K562 (cell line): ENCODE measurements around the gene DPY30. TPM values are rescaled to one million over a fixed set of nuclear protein-coding genes. Genes with fewer than 3 reads are reported as not detected.
A peak's percentile ranks its signal among the peaks of the same experiment; 100 is the strongest.

Experiments used
- AFF4 ChIP-seq: sonication (generic); formaldehyde crosslinking; IDR thresholded peaks from 2 replicates; pipeline ENCODE4 v1.8.0; 2023; ENCODE audit warnings: mild to moderate bottlenecking, missing genetic modification reagents
- BCOR ChIP-seq: fragments of 450-650 bp; IDR thresholded peaks from 2 replicates; pipeline ENCODE4 v1.6.1; 2016
- CREB1 ChIP-seq, 2 experiments: sonication (generic) in 1 of 2; formaldehyde crosslinking in 1 of 2; IDR thresholded peaks; 2 replicates each; pipeline versions ENCODE4 v1.6.1 to v1.8.0; 2012 to 2022; ENCODE audit warnings: inconsistent platforms in 1 of 2, mild to moderate bottlenecking in 1 of 2, missing genetic modification reagents in 1 of 2, moderate library complexity in 1 of 2
- HDAC1 ChIP-seq, 2 experiments: fragments of 450-650 bp; IDR thresholded peaks; 2 replicates each; pipeline ENCODE4 v1.6.1; 2016 to 2017; ENCODE audit warnings: inconsistent platforms in 1 of 2, mild to moderate bottlenecking in 1 of 2, moderate library complexity in 1 of 2
- HMGXB4 ChIP-seq: sonication (generic); formaldehyde crosslinking; IDR thresholded peaks from 2 replicates; pipeline ENCODE4 v1.8.1; 2023; ENCODE audit warnings: mild to moderate bottlenecking, missing genetic modification reagents
- HNRNPL ChIP-seq: fragments of 200-400 bp; formaldehyde crosslinking; IDR thresholded peaks from 2 replicates; pipeline ENCODE4 v1.6.1; 2017; ENCODE audit warnings: low read depth, mild to moderate bottlenecking, low read length
- KAT7 ChIP-seq: sonication (generic); formaldehyde crosslinking; IDR thresholded peaks from 2 replicates; pipeline ENCODE4 v1.8.0; 2022; ENCODE audit warnings: missing genetic modification reagents, mild to moderate bottlenecking, borderline replicate concordance
- L3MBTL2 ChIP-seq: fragments of 450-650 bp; IDR thresholded peaks from 2 replicates; pipeline ENCODE4 v1.6.1; 2016; ENCODE audit warnings: mild to moderate bottlenecking, moderate library complexity
- MTA3 ChIP-seq: fragments of 450-650 bp; formaldehyde crosslinking; IDR thresholded peaks from 2 replicates; pipeline ENCODE4 v1.6.1; 2017; ENCODE audit warnings: mild to moderate bottlenecking, borderline replicate concordance
- THAP12 ChIP-seq: fragments of 250-450 bp; sonication (Bioruptor Pico); IDR thresholded peaks from 2 replicates; pipeline ENCODE4 v1.9.0; 2021; ENCODE audit warnings: mild to moderate bottlenecking, inconsistent platforms
- U2AF1 ChIP-seq: fragments of 200-400 bp; formaldehyde crosslinking; optimal IDR thresholded peaks from 2 replicates; pipeline ENCODE3; 2017; ENCODE audit warnings: mild to moderate bottlenecking, low read depth, low read length, moderate library complexity
- ZBTB26 ChIP-seq: fragments of 450-650 bp; formaldehyde crosslinking; IDR thresholded peaks from 2 replicates; pipeline ENCODE4 v1.4.0; 2022; ENCODE audit warnings: missing genetic modification characterization
- ZBTB9 ChIP-seq: fragments of 450-650 bp; formaldehyde crosslinking; IDR thresholded peaks from 2 replicates; pipeline ENCODE4 v1.4.0; 2020; ENCODE audit warnings: mild to moderate bottlenecking, moderate library complexity
- polyA plus RNA-seq, 8 experiments: library from polyadenylated mRNA; depleted of rRNA in 4 of 8; stranded (reverse) in 5 of 8; unstranded in 3 of 8; fragments of >200 nt; fragmentation: Nextera tagmentation in 2 of 8; fragmentation: Illumina TruSeq in 1 of 8; extraction: Ambion mirVana in 2 of 8; extraction: Trizol in 1 of 8; gene quantifications; 2 replicates each; pipeline versions ENCODE4 v1.2.1 to v1.2.3, GENCODE V29; 2011 to 2014; ENCODE audit warnings: inconsistent platforms in 1 of 8, missing spikeins in 1 of 8
- total RNA-seq, 7 experiments: library from RNA; depleted of rRNA in 6 of 7; stranded (reverse); fragments of >200 nt in 6 of 7; fragmentation: Illumina TruSeq in 2 of 7; extraction: Trizol in 2 of 7; gene quantifications; 2 replicates each; pipeline versions ENCODE4 v1.2.1 to v1.2.3, GENCODE V29; 2011 to 2021; ENCODE audit warnings: low replicate concordance in 1 of 7

Gene DPY30
- total and polyA plus RNA-seq, 9 of the 15 experiments (the other 6 are each of a cell fraction or from before 2014, with no cell fraction given): 64.6 to 402 (median 116) TPM

GRCh38 chr2:32009516-32010256, 29.9 kb downstream of the DPY30 start (continued):
- TF ChIP-seq KAT7 (CRISPR knock-in tag) (peak; percentile 51; the same call in 1 of the 2 replicates), ZBTB9 (CRISPR knock-in tag) (0 out of 2 replicates have a peak, but pooled peaks have one; percentile 19), MTA3 (0 out of 2 replicates have a peak, but pooled peaks have one; percentile 15), CREB1 (IDR thresholded peaks at IDR 0.05) (no peak), CREB1 (CRISPR knock-in tag; IDR thresholded peaks at IDR 0.05) (0 out of 2 replicates have a peak, but pooled peaks have one; percentile 15), HNRNPL (0 out of 2 replicates have a peak, but pooled peaks have one; percentile 24), BCOR (0 out of 2 replicates have a peak, but pooled peaks have one; percentile 10), U2AF1 (no peak), THAP12 (no peak), HMGXB4 (CRISPR knock-in tag) (no peak), HDAC1 (IDR thresholded peaks at IDR 0.05) (0 out of 4 replicates have a peak, but pooled peaks of 1 of the 2 experiments have one; percentile 41), L3MBTL2 (peak; percentile 50; the same call in 1 of the 2 replicates), AFF4 (CRISPR knock-in tag) (peak; percentile 46; the same call in 1 of the 2 replicates), ZBTB26 (CRISPR knock-in tag) (no peak)
